GM12891 (cell line): ENCODE measurements around the gene CD96. TPM values are rescaled to one million over a fixed set of nuclear protein-coding genes. Genes with fewer than 3 reads are reported as not detected.
"Not testable (repeated sequence)": the region's sequence is repeated elsewhere in the genome, so short reads cannot be mapped to it uniquely, and the experiment has no call there.

Experiments
- DNase-seq: peaks from one replicate; pipeline ENCODE4 v3.0.0; 2011; ENCODE audit warnings: low spot score; ENCODE audit not compliant: insufficient read length
- FAIRE-seq: peaks from 2 replicates; lab custom pipeline; 2011; peaks lifted over from hg19 to GRCh38; lab: Jason Lieb, UNC
- PAX5 ChIP-seq: IDR thresholded peaks from 2 replicates; pipeline ENCODE4 v1.6.1; 2011; ENCODE audit warnings: low read length, moderate library complexity, mild to moderate bottlenecking; ENCODE audit not compliant: insufficient read depth, severe bottlenecking
- POLR2A ChIP-seq: IDR thresholded peaks from 2 replicates; pipeline ENCODE4 v1.6.1; 2011; ENCODE audit warnings: low read depth, low read length, control low read depth
- POLR2AphosphoS5 ChIP-seq: IDR thresholded peaks from 2 replicates; pipeline ENCODE4 v1.6.1; 2011; ENCODE audit warnings: low read depth, low read length, control low read depth
- POU2F2 ChIP-seq: IDR thresholded peaks from 2 replicates; pipeline ENCODE4 v1.6.1; 2011; ENCODE audit warnings: low read depth, mild to moderate bottlenecking, control low read depth, low read length, moderate library complexity
- SPI1 ChIP-seq: IDR thresholded peaks from 2 replicates; pipeline ENCODE4 v1.6.1; 2011; ENCODE audit warnings: low read depth, low read length, control low read depth
- TAF1 ChIP-seq: IDR thresholded peaks from 2 replicates; pipeline ENCODE4 v1.6.1; 2011; ENCODE audit warnings: low read depth, low read length, control low read depth
- polyA plus RNA-seq: library from polyadenylated mRNA; unstranded; fragments of >200 nt; gene quantifications from one replicate; pipeline ENCODE4 v1.2.1, GENCODE V29; 2012; ENCODE audit warnings: low read depth, missing spikeins, inconsistent platforms; ENCODE audit not compliant: missing spikeins

The CD96 gene
- polyA plus RNA-seq = 0.13 TPM

DNA sequence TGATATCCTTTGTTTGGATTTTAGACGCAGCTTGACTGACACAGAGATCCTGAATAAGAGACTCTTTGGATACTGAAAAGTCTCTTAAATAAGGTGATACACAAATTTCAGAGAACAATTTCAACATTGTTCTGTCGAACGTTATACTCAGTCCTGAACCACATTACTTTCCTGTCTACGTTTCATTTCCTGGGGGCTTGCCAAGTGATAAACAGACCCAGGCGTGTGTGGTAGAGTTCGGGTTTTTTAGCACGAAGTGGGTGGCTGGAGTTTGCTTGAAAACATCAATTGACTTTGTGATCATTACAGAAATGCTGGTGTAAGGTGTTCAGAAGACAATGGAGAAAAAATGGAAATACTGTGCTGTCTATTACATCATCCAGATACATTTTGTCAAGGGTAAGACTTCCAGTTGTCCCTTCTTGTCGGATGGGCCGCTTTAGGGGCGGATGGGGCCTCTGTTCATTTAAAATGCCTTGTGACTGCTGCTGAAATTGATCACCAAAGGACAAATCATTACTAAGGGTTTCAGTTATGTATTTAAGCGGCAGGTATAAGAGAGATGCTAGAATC is at the start of gene CD96:
Gene CD96 (plus strand): TSS at position 287 of the 573 bp plus-strand sequence. CDS start 52 bp downstream, at position 339.
- TF ChIP-seq SPI1 (no peak), TAF1 (no peak), POU2F2 (no peak), POLR2A (no peak), POLR2AphosphoS5 (no peak)
- FAIRE-seq (peak; percentile 82), DNase-seq (no peak)

GRCh38 chr3:111493276-111493675 is 48.7 kb upstream of the CD96 start:
- no peak for DNase-seq
- no peak for FAIRE-seq
- TF ChIP-seq SPI1 (no peak), POU2F2 (no peak), POLR2A (no peak), TAF1 (no peak), POLR2AphosphoS5 (no peak), PAX5 (no peak)

DNA sequence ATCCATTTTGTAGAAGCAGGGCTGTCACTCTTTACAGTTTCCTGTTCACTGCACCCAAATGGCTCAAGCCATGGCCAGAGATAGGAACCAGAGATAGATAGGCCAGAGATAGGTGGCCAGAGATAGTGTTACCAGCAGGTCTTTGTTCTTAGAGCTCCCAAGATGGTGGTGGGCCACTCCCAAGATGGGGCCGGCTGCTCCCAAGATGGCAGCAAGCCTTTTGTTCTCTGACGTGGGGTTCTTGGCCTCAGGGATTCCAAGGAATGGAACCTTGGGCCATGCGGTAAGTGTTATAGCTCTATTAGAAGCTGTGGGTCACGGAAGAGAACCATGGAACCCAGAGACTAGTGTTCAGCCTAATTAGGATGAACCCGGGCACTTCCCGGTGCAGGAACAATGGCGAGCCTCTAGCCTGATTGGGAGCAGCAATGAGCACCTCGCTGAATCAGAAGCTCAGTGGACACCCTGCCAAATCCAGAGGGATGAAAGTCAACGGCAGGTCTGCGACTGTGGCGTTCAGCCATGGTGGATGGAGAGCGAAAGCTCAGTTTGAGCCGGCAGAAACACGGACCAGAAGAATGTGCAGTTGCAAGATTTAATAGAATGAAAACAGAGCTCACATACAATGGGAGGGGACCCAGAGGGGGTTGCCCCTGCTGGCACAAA is 45.0 kb upstream of the CD96 start:
- DNase-seq = no peak
- TF ChIP-seq POLR2AphosphoS5 (no peak), POU2F2 (no peak), TAF1 (no peak), PAX5 (no peak), SPI1 (no peak), POLR2A (no peak)
- no peak for FAIRE-seq

GRCh38 chr3:111498022-111498421 is 44.0 kb upstream of the CD96 start:
- FAIRE-seq = no peak
- TF ChIP-seq PAX5 (no peak), POLR2A (no peak), POLR2AphosphoS5 (no peak)
- DNase-seq = no peak

- no peak for DNase-seq
- FAIRE-seq = no peak
- TF ChIP-seq TAF1 (no peak), PAX5 (no peak), POLR2A (no peak), SPI1 (no peak), POU2F2 (no peak)
These were observed 35.6 kb upstream of the CD96 start for GRCh38 chr3:111506435-111506834.

DNA sequence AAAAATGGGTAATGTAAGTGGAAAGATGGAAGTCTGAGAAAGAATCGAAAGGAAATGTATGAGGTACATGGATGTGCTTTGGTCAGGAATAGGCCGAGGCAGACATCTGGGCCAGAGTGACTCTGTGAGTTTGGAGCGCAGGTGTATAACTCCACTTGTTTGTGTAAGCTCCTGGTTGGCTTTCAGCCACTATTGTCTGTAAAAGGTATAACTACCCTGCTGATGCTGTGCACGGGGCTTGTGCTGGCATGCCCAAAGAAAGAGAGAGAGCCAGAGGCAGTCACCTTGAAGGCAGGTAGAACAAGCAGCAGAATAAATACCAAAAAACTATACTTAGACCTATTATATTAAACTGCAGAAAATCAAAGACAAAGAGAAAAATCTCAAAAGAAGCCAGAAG is 32.7 kb upstream of the CD96 start:
- TF ChIP-seq POLR2A = no peak
- TF ChIP-seq SPI1 = no peak
- no peak for TF ChIP-seq PAX5
- TF ChIP-seq POLR2AphosphoS5 = no peak
- TF ChIP-seq TAF1 = no peak
- TF ChIP-seq POU2F2 = no peak
- DNase-seq = no peak
- no peak for FAIRE-seq

- FAIRE-seq = no peak
- no peak for DNase-seq
- no peak for TF ChIP-seq SPI1
- TF ChIP-seq POLR2AphosphoS5 = no peak
- no peak for TF ChIP-seq TAF1
- no peak for TF ChIP-seq PAX5
- TF ChIP-seq POU2F2 = no peak
- no peak for TF ChIP-seq POLR2A
These were observed 24.2 kb upstream of the CD96 start for GRCh38 chr3:111517801-111518200.

DNA sequence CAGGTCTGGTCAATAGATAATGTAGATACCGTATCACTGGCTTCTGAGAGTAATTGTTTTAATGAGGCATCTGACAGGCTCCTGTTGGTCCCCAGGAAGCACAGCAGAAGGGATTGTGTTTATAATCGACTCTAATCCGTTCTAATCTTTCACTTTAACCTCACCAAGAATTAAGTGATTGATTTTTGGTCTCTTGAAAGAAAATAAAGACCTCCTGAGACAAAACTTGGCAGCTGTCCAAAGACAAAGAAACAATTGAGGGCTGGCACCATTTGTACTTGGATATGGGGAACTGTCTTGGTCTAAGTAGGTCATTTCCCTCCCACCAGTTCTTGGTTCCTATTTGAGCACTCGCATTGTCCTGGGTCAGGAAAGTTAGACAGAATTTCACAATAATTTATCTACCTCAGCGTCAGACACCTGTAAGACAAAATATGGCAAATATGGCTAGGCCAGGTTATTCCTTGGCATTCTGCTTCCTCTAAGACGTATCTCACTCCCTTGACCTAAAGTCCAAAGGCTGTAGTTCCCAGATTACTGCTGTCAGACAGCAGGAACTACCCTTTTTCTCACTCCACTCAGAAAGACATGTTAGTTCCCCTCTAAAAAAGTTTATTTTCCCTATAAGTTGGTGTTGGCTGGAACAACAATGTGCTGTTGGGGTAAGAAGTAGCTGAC is 22.7 kb upstream of the CD96 start:
- DNase-seq (no peak), FAIRE-seq (no peak)
- TF ChIP-seq POLR2A (no peak), TAF1 (no peak), PAX5 (no peak), POU2F2 (no peak), POLR2AphosphoS5 (no peak), SPI1 (no peak)

DNA sequence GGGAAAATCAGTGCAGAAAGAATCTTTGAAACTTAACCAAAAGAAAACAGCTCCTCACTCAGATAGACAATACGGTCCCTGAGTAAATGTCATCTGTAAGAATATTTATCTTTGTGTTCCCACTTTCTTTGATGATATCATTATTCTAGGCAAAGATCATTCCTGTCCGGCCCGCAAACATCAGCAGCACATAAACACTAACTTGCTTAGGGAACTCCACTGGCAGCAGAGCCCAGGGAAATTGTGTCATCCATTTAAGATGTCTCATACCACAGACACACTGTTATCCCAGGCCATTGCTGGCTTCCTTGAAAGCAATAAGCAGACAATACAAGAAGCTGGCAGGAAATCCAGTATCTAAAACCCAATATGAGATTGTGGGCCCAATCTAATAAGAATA is 20.1 kb upstream of the CD96 start:
- DNase-seq = no peak
- no peak for FAIRE-seq

GRCh38 chr3:111524486-111524885 is 17.5 kb upstream of the CD96 start:
- FAIRE-seq, DNase-seq: not testable (repeated sequence)

More for the DNA sequence above, 20.1 kb upstream of the CD96 start:
- TF ChIP-seq POU2F2 = no peak
- no peak for TF ChIP-seq POLR2A
- no peak for TF ChIP-seq SPI1
- no peak for TF ChIP-seq TAF1
- TF ChIP-seq POLR2AphosphoS5 = no peak
- no peak for TF ChIP-seq PAX5
